GM23248 (cell line): ENCODE results near the gene UMAD1.

Experiments
- EZH2 ChIP-seq: fragments of 200-600 bp; sonication (generic); IDR thresholded peaks from 2 replicates; pipeline ENCODE4 v1.6.1; 2018; ENCODE audit warnings: antibody characterized with exemption, mild to moderate bottlenecking; ENCODE audit not compliant: insufficient read depth, poor library complexity, severe bottlenecking
- EZH2phosphoT487 ChIP-seq: fragments of 200-600 bp; sonication (generic); IDR thresholded peaks from 2 replicates; pipeline ENCODE4 v1.6.1; 2018; ENCODE audit warnings: antibody characterized with exemption, moderate library complexity, mild to moderate bottlenecking, low read depth; ENCODE audit not compliant: insufficient read depth

GRCh38 chr7:7921830-7922229, 281.3 kb downstream of the UMAD1 start:
- TF ChIP-seq EZH2phosphoT487: no peak
- no peak for TF ChIP-seq EZH2
